ENCODE measurements around the gene ADH1A.

The ADH1A gene

DNA sequence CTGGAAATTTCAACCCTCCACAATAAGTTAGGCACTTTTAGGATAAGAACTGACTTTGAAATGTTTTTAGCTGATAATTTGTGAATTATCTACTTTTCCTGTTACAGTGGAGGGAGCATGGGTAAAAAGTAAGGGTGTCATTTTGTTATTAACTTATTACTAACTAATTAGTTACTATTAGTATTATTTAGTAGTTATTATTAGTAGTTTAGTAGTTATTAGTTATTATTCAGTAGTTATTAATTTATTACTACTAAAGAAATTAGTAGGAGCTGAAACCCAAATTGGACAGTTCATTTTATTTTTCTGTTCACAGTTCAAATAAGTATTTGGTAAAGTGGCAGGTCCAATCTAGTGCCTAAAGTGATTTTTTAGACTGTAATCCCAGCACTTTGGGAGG is 5.4 kb downstream of the ADH1A start:
- Histone ChIP-seq H4K20me1 (ENCODE audit: low read depth, low read length) (no peaks in the 10 kb centered on the region), H3K36me3 (ENCODE audit: low read length) (no peaks in the 10 kb centered on the region), H3K4me2 (ENCODE audit: low read depth, low read length, poor library complexity, severe bottlenecking) (no peak overlapping the region), H2AFZ (ENCODE audit: low read depth, low read length, severe bottlenecking) (no peak overlapping the region), H3K9me3 (ENCODE audit: insufficient read depth, low read length) (no peaks in the 10 kb centered on the region), H3K79me2 (ENCODE audit: insufficient read depth, low read length) (no peaks in the 10 kb centered on the region), H3K27ac (ENCODE audit: low read depth, low read length) (no peak overlapping the region), H3K27me3 (ENCODE audit: low read length) (no peaks in the 10 kb centered on the region), H3K9me2 (replicated peaks; ENCODE audit: insufficient read depth, low read length) (no peaks in the 10 kb centered on the region), H3F3A (ENCODE audit: insufficient read depth) (no peaks in the 10 kb centered on the region), H3K4me3 (ENCODE audit: insufficient read depth, low read length, poor library complexity, severe bottlenecking) (no peak overlapping the region), H3K9ac (ENCODE audit: low read length) (no peak overlapping the region)
- TF ChIP-seq EZH2phosphoT487 (conservative IDR thresholded peaks at IDR 0.05; ENCODE audit: low read length), result no peak
- TF ChIP-seq, protein P1, sequence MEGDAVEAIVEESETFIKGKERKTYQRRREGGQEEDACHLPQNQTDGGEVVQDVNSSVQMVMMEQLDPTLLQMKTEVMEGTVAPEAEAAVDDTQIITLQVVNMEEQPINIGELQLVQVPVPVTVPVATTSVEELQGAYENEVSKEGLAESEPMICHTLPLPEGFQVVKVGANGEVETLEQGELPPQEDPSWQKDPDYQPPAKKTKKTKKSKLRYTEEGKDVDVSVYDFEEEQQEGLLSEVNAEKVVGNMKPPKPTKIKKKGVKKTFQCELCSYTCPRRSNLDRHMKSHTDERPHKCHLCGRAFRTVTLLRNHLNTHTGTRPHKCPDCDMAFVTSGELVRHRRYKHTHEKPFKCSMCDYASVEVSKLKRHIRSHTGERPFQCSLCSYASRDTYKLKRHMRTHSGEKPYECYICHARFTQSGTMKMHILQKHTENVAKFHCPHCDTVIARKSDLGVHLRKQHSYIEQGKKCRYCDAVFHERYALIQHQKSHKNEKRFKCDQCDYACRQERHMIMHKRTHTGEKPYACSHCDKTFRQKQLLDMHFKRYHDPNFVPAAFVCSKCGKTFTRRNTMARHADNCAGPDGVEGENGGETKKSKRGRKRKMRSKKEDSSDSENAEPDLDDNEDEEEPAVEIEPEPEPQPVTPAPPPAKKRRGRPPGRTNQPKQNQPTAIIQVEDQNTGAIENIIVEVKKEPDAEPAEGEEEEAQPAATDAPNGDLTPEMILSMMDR (IDR thresholded peaks at IDR 0.05; ENCODE audit: insufficient read depth, low read length, poor library complexity, severe bottlenecking), result no peak

DNA sequence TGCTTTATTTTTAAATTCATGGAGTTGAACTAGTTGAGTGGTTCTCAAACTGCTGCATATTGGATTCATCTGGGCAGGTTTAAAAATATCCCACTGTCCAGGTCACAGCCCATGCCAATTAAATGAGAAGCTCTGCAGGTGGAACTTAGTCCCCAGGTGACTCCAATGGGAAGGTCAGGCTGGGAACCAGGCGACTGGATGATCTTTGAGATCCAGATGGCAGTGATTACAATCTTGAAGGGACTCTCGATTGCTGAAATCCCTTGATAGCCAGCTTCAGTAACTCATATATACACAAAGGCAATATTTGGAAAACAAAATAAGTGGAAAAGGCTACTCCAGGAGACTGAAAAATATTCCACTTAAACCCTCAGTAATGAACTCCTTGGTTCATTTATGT is 8.1 kb downstream of the ADH1A start:
- no peak overlapping the region for H3K4me2 ChIP-seq (ENCODE audit: low read depth, low read length, poor library complexity, severe bottlenecking)
- no peaks in the 10 kb centered on the region for H3F3A ChIP-seq (ENCODE audit: insufficient read depth)
- no peaks in the 10 kb centered on the region for H3K9me2 ChIP-seq (replicated peaks; ENCODE audit: insufficient read depth, low read length)
- no peak for TF ChIP-seq EZH2phosphoT487 (conservative IDR thresholded peaks at IDR 0.05; ENCODE audit: low read length)
- no peak overlapping the region for H3K4me3 ChIP-seq (ENCODE audit: insufficient read depth, low read length, poor library complexity, severe bottlenecking)
- no peak overlapping the region for H3K27ac ChIP-seq (ENCODE audit: low read depth, low read length)
- no peaks in the 10 kb centered on the region for H3K79me2 ChIP-seq (ENCODE audit: insufficient read depth, low read length)
- H3K9ac ChIP-seq (ENCODE audit: low read length), result no peak overlapping the region
- H4K20me1 ChIP-seq (ENCODE audit: low read depth, low read length), result no peaks in the 10 kb centered on the region
- H3K36me3 ChIP-seq (ENCODE audit: low read length), result no peaks in the 10 kb centered on the region
- H3K27me3 ChIP-seq (ENCODE audit: low read length), result no peaks in the 10 kb centered on the region
- no peak overlapping the region for H2AFZ ChIP-seq (ENCODE audit: low read depth, low read length, severe bottlenecking)
- H3K9me3 ChIP-seq (ENCODE audit: insufficient read depth, low read length), result no peaks in the 10 kb centered on the region

DNA sequence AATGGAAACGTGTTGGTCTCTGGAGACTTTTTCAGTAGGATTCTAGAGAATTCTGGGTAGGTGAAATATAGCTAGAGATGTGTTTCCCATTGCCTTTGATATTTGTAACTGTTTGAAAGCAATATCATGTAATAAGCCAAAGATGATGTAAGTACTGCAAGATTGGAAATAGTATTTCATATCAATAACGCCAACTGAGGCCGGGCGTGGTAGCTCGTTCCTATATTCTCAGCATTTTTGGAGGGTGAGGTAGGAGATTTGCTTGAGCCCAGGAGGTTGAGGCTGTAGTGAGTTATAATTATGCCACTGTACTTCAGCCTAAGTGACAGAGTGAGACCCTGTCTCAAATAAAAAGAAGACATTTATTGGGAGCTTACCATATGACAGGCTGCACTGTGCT is 9.5 kb downstream of the ADH1A start:
- Histone ChIP-seq H4K20me1 (ENCODE audit: low read depth, low read length) (no peaks in the 10 kb centered on the region), H3K4me2 (ENCODE audit: low read depth, low read length, poor library complexity, severe bottlenecking) (no peak overlapping the region), H3K9me3 (ENCODE audit: insufficient read depth, low read length) (no peaks in the 10 kb centered on the region), H3K9me2 (replicated peaks; ENCODE audit: insufficient read depth, low read length) (no peaks in the 10 kb centered on the region), H3K36me3 (ENCODE audit: low read length) (no peaks in the 10 kb centered on the region), H2AFZ (ENCODE audit: low read depth, low read length, severe bottlenecking) (no peak overlapping the region), H3K79me2 (ENCODE audit: insufficient read depth, low read length) (no peaks in the 10 kb centered on the region), H3K4me3 (ENCODE audit: insufficient read depth, low read length, poor library complexity, severe bottlenecking) (no peak overlapping the region), H3K9ac (ENCODE audit: low read length) (no peak overlapping the region), H3K27me3 (ENCODE audit: low read length) (no peaks in the 10 kb centered on the region), H3K27ac (ENCODE audit: low read depth, low read length) (no peak overlapping the region), H3F3A (ENCODE audit: insufficient read depth) (no peaks in the 10 kb centered on the region)
- no peak for TF ChIP-seq EZH2phosphoT487 (conservative IDR thresholded peaks at IDR 0.05; ENCODE audit: low read length)
- TF ChIP-seq, protein P1 (IDR thresholded peaks at IDR 0.05; ENCODE audit: insufficient read depth, low read length, poor library complexity, severe bottlenecking), result no peak

DNA sequence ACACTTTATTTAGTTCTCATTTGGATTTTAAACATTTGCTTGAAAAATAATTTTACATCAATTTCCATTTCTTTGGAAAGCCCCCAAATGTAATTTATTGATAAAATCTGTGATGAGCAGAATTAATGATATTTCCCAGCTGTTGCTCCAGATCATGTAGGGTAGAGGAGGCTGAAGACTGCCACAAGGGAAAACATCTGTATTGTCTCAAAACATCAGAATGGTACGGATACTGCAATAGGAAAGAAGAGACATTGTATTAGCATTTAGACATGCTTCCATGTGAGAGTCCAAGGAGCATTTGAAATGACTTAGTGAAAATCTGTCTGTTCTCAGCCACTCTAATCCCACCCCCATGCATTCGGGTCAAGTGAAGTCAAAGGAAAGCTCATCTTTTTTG is 14.4 kb downstream of the ADH1A start:
- no peaks in the 10 kb centered on the region for H3K27me3 ChIP-seq (ENCODE audit: low read length)
- H3K4me3 ChIP-seq (ENCODE audit: insufficient read depth, low read length, poor library complexity, severe bottlenecking), result no peak overlapping the region
- H3K79me2 ChIP-seq (ENCODE audit: insufficient read depth, low read length), result no peaks in the 10 kb centered on the region
- no peaks in the 10 kb centered on the region for H3K36me3 ChIP-seq (ENCODE audit: low read length)
- H2AFZ ChIP-seq (ENCODE audit: low read depth, low read length, severe bottlenecking), result no peak overlapping the region
- TF ChIP-seq, protein P1 (IDR thresholded peaks at IDR 0.05; ENCODE audit: insufficient read depth, low read length, poor library complexity, severe bottlenecking), result no peak
- no peak for TF ChIP-seq EZH2phosphoT487 (conservative IDR thresholded peaks at IDR 0.05; ENCODE audit: low read length)
- no peaks in the 10 kb centered on the region for H3F3A ChIP-seq (ENCODE audit: insufficient read depth)
- H3K27ac ChIP-seq (ENCODE audit: low read depth, low read length), result no peak overlapping the region
- no peak overlapping the region for H3K4me2 ChIP-seq (ENCODE audit: low read depth, low read length, poor library complexity, severe bottlenecking)
- H3K9me2 ChIP-seq (replicated peaks; ENCODE audit: insufficient read depth, low read length), result no peaks in the 10 kb centered on the region
- H3K9ac ChIP-seq (ENCODE audit: low read length), result no peak overlapping the region
- no peaks in the 10 kb centered on the region for H4K20me1 ChIP-seq (ENCODE audit: low read depth, low read length)
- H3K9me3 ChIP-seq (ENCODE audit: insufficient read depth, low read length), result no peaks in the 10 kb centered on the region
